Panc1 (cell line): ENCODE measurements around the gene SART3. TPM values are rescaled to one million over a fixed set of nuclear protein-coding genes. Genes with fewer than 3 reads are reported as not detected.

ENCODE experiments used
- ATAC-seq: fragments of 200-7000 bp; cut with Tn5 transposase; 2 replicates; pipeline ENCODE4 v1.9.1; 2020; ENCODE audit warnings: mild to moderate bottlenecking, moderate library complexity
- BruUV-seq: library from RNA; stranded (reverse); fragments of 400-500 nt; replicated peaks from 2 replicates; lab custom pipeline; 2021; lab: Mats Ljungman, UMichigan
- CTCF ChIA-PET: fragments of 300-600 bp; sonication (Branson Sonifier 250); formaldehyde crosslinking; loops from one replicate; lab custom pipeline; 2022; ENCODE audit warnings: antibody characterized with exemption; lab: Charles Lee
- POLR2A ChIA-PET: fragments of 300-600 bp; sonication (Branson Sonifier 250); formaldehyde crosslinking; loops from one replicate; lab custom pipeline; 2022; ENCODE audit warnings: antibody characterized with exemption; lab: Charles Lee
- DNase-seq: peaks from one replicate; pipeline ENCODE4 v3.0.0-alpha.2; 2010; ENCODE audit warnings: low read depth, low spot score
- H3K27ac ChIP-seq: 2 replicates; pipeline ENCODE4 v1.5.1; 2011; ENCODE audit warnings: mild to moderate bottlenecking, low read length, inconsistent platforms
- H3K27me3 ChIP-seq: fragments of 200-500 bp; sonication (Bioruptor generic); 2 replicates; pipeline ENCODE4 v1.6.0; 2014; ENCODE audit warnings: low read length, inconsistent platforms; ENCODE audit not compliant: control insufficient read depth, insufficient read depth
- H3K36me3 ChIP-seq: fragments of 200-500 bp; sonication (Bioruptor generic); 2 replicates; pipeline ENCODE4 v1.5.1; 2014; ENCODE audit warnings: inconsistent platforms, mild to moderate bottlenecking, low read length, moderate library complexity; ENCODE audit not compliant: control insufficient read depth, insufficient read depth
- H3K4me1 ChIP-seq: 2 replicates; pipeline ENCODE4 v1.5.1; 2011; ENCODE audit warnings: inconsistent platforms, mild to moderate bottlenecking, low read length, moderate library complexity; ENCODE audit not compliant: control insufficient read depth, insufficient read depth
- H3K4me3 ChIP-seq, 2 experiments: 2 replicates each; pipeline ENCODE4 v1.5.1; 2011 to 2012; ENCODE audit warnings: low read depth in 2 of 2, low read length in 2 of 2, mild to moderate bottlenecking in 2 of 2, inconsistent platforms in 1 of 2, moderate library complexity in 1 of 2
- H3K9me3 ChIP-seq: fragments of 200-500 bp; sonication (Bioruptor generic); 2 replicates; pipeline ENCODE4 v1.5.1; 2014; ENCODE audit warnings: low read depth, mild to moderate bottlenecking, inconsistent platforms, low read length, moderate library complexity; ENCODE audit not compliant: control insufficient read depth, insufficient read depth
- CTCF ChIP-seq: fragments of 450-650 bp; IDR thresholded peaks from 2 replicates; pipeline ENCODE4 v1.5.1; 2017; ENCODE audit warnings: mild to moderate bottlenecking
- POLR2AphosphoS5 ChIP-seq: IDR thresholded peaks from 2 replicates; pipeline ENCODE4 v1.6.1; 2012; ENCODE audit warnings: mild to moderate bottlenecking, low read depth, low read length, moderate library complexity
- SIN3A ChIP-seq: IDR thresholded peaks from 2 replicates; pipeline ENCODE4 v1.6.1; 2012; ENCODE audit warnings: low read depth, mild to moderate bottlenecking, low read length, moderate library complexity, borderline replicate concordance; ENCODE audit not compliant: insufficient read depth
- TCF7L2 ChIP-seq: IDR thresholded peaks from 2 replicates; pipeline ENCODE4 v1.6.1; 2011; ENCODE audit warnings: mild to moderate bottlenecking, low read depth, low read length, inconsistent platforms
- in situ Hi-C: cut with HindIII; loops from 2 replicates; pipeline ENCODE4 v1.10.0; 2016; ENCODE audit warnings: low sequenced_read_pairs, low pct_unique_long_range_greater_than_20kb
- intact Hi-C: fragments of 100-400 bp; cut with micrococcal nuclease; formaldehyde crosslinking; loops from one replicate; pipeline ENCODE4 v1.10.0; 2022; ENCODE audit not compliant: unreplicated experiment
- total RNA-seq: library from RNA; stranded (reverse); gene quantifications from one replicate; pipeline ENCODE4 v1.2.1, GENCODE V29; 2021; ENCODE audit not compliant: unreplicated experiment
- TF ChIP-seq, protein P1 (sequence below), 2 experiments: IDR thresholded peaks; 2 replicates each; pipeline ENCODE4 v1.6.1; 2011 to 2012; ENCODE audit warnings: low read depth in 2 of 2, control low read depth in 1 of 2, low read length in 1 of 2, mild to moderate bottlenecking in 1 of 2, moderate library complexity in 1 of 2; ENCODE audit not compliant: insufficient read depth in 1 of 2

The SART3 gene
- total RNA-seq, 1 experiment from 2014 or later = 55.9 TPM

- Histone ChIP-seq H3K9me3 (no peaks in the 10 kb centered on the region), H3K27ac (no peak overlapping the region), H3K36me3 (no peaks in the 10 kb centered on the region), H3K4me1 (peaks cover 4% of the 10 kb centered on the region), H3K27me3 (no peaks in the 10 kb centered on the region), H3K4me3 (no peak overlapping the region)
- no TSS peak for BruUV-seq
- TF ChIP-seq CTCF = no peak
- TF ChIP-seq, protein P1, sequence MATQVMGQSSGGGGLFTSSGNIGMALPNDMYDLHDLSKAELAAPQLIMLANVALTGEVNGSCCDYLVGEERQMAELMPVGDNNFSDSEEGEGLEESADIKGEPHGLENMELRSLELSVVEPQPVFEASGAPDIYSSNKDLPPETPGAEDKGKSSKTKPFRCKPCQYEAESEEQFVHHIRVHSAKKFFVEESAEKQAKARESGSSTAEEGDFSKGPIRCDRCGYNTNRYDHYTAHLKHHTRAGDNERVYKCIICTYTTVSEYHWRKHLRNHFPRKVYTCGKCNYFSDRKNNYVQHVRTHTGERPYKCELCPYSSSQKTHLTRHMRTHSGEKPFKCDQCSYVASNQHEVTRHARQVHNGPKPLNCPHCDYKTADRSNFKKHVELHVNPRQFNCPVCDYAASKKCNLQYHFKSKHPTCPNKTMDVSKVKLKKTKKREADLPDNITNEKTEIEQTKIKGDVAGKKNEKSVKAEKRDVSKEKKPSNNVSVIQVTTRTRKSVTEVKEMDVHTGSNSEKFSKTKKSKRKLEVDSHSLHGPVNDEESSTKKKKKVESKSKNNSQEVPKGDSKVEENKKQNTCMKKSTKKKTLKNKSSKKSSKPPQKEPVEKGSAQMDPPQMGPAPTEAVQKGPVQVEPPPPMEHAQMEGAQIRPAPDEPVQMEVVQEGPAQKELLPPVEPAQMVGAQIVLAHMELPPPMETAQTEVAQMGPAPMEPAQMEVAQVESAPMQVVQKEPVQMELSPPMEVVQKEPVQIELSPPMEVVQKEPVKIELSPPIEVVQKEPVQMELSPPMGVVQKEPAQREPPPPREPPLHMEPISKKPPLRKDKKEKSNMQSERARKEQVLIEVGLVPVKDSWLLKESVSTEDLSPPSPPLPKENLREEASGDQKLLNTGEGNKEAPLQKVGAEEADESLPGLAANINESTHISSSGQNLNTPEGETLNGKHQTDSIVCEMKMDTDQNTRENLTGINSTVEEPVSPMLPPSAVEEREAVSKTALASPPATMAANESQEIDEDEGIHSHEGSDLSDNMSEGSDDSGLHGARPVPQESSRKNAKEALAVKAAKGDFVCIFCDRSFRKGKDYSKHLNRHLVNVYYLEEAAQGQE (IDR thresholded peaks at IDR 0.05; ENCODE audit: insufficient read depth in 1 of 2, low read depth in 2 of 2, low read length in 1 of 2) = no peak
- TF ChIP-seq TCF7L2 = no peak
- ATAC-seq (no peak), DNase-seq (no peak)
- CTCF ChIA-PET = no interaction called here
- in situ Hi-C loops (no loop called here), intact Hi-C loops (no loop called here)
- POLR2A ChIA-PET = no interaction called here
These were observed 28.9 kb upstream of the SART3 start for GRCh38 chr12:108589840-108590229.

DNA sequence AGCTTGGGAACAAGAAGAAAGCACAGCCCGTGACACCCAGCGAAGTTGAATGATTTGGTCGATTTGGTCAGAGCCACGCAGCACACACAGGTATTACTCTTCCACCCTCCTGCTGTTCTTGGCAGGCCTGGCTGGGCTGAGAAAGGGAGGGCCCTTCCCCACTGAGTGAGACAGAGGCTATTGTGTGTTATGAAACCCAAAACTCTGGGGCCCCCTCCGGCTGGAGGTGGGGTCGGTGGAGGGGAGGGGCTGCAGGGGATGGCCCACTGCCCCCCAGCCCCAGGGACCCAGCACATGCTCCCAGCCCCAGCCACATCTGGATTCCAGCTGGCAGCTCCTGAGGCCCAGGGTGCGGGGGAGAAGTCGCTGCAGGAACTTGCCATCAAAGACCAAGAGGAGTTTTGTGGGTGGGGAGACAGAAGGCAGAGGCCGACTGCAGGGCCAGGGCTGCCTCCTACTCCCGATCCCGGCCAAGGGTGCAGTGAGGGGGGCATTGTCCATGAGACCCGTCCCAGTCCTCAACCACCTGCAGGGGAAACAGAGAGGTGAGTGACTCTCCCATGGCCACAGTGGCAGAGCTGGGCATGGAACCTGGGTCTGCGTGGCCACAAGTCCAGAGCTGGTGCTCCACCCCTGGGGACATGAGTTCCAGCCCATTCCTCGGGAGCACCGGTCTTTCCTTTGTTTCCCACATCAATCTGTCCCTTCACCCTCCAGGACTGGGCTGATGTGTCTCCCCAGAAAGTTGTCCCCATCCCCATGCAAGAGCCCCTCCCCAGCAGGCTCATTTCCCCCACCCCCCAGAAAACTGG, 28.3 kb upstream of the SART3 start:
- Histone ChIP-seq H3K36me3 (no peaks in the 10 kb centered on the region), H3K4me3 (no peak overlapping the region), H3K27me3 (no peaks in the 10 kb centered on the region), H3K4me1 (peaks cover 4% of the 10 kb centered on the region), H3K9me3 (no peaks in the 10 kb centered on the region), H3K27ac (no peak overlapping the region)
- intact Hi-C loops = no loop called here
- in situ Hi-C loops = no loop called here
- DNase-seq = no peak
- CTCF ChIA-PET = interaction anchor here (0.5 kb wide), 1 partner anchor 1524 kb away, joined by 3 read pairs; no protein-coding TSS in a partner anchor
- TF ChIP-seq TCF7L2 = no peak
- TF ChIP-seq SIN3A = no peak
- TF ChIP-seq CTCF = no peak
- no peak for TF ChIP-seq POLR2AphosphoS5
- TF ChIP-seq, protein P1 (IDR thresholded peaks at IDR 0.05; ENCODE audit: insufficient read depth in 1 of 2, low read depth in 2 of 2, low read length in 1 of 2) = no peak
- peak; percentile 61 for ATAC-seq
- POLR2A ChIA-PET = no interaction called here
- no TSS peak for BruUV-seq
